Superior temporal gyrus (tissue), 1 donor: ENCODE data around the gene CYP2A6.
"Not testable (repeated sequence)": the region's sequence is repeated elsewhere in the genome, so short reads cannot be mapped to it uniquely, and the experiment has no call there.

ENCODE experiments used
- DNase-seq: peaks from one replicate; pipeline ENCODE4 v3.0.0-alpha.2; 2016; ENCODE audit errors: extremely low spot score

Gene CYP2A6

DNA sequence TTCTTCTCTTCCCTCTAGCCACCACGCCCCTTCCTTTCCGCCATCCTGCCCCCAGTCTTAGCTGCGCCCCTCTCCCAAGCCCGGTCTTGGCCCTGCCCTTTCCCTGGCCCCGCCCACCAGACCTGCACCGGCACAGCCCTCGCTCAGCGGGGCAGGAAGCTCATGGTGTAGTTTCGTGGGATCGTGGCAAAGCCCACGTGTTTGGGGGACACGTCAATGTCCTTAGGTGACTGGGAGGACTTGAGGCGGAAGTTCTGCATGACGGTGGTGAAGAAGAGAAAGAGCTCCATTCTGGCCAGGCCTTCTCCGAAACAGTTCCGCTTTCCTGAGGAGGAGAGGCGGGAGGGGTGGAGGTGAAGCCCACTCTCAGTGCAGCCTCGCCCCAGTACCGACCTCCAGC is 6.6 kb downstream of the CYP2A6 start:
- DNase-seq: not testable (repeated sequence)

DNA sequence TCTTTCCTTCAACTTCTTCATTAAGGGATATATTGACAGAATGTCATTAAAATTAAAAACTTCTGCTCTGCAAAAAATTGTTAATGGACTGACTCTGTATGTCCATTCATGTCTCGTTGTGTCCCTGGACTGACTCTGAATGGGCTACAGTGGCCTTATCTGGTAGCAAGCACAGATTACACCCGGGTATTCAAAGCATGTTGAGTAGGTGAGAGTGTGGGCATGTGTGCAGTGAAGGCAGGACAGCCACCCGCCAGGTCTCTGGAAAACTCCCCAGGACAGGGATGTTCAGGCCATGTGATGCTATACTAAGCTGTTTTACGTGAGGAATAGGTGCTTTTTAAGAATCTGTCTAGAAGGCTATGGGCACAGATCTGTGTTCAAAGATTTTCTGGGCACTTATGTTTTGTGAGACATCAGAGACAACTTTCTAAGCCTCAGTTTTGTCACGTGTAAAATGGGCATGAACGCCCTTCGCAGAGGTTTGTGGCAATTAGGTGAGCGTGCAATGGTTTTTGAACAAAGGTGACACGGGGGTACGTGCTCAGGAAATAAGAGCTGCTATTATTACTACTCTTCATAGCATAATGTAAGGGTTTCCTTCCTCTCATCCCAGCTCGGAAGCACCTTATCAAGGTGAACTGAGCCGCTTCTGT is 7.1 kb downstream of the CYP2A6 start:
- DNase-seq: not testable (repeated sequence)

GRCh38 chr19:40842012-40842411 is 8.2 kb downstream of the CYP2A6 start:
- not testable (repeated sequence) for DNase-seq

DNA sequence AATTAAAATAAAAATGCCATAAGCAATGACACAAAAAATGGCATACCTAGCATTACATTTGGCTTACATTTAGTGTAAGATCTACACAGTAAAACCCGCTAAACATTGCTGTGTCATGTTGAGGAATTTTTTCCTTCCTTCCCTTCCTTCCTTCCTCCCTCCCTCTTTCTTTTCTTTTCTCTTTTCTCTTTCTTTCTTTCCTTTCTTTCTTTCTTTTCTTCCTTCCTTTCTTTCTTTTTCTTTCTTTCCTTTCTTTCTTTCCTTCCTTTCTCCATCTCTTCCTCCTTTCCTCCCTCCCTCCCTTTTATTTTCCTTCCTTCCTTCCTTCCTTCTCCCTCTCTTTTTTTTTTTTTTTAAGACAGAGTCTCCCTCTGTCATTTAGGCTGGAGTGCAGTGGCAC is 11.8 kb downstream of the CYP2A6 start:
- not testable (repeated sequence) for DNase-seq

DNA sequence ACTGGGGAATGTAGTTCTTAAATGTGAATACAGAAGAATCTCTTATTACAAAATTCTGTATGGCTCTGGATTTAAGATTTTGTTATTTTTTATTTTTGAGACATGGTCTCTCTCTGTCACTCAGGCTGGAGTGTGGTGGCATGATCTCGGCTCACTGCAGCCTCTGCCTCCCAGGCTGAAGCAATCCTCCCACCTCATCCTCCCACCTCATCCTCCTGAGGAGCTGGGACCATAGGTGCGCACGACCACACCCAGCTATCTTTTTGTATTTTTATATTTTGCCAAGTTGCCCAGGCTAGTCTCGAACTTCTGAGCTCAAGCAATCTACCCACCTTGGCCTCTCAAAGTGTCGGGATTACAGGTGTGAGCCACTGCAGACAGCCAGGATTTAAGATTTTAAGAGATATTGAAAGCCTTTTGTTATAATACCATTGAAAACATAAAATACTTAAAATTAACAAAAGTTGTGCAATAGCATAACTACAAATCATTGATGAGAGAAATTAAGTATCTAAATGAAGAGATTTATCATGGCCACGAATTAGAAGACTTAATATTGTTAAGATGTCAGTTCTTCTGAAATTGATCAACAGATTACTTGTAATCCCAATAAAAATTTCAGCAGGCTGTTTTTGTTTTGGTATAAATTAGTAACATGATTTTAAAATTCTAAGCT is 13.4 kb downstream of the CYP2A6 start:
- DNase-seq: no peak

DNA sequence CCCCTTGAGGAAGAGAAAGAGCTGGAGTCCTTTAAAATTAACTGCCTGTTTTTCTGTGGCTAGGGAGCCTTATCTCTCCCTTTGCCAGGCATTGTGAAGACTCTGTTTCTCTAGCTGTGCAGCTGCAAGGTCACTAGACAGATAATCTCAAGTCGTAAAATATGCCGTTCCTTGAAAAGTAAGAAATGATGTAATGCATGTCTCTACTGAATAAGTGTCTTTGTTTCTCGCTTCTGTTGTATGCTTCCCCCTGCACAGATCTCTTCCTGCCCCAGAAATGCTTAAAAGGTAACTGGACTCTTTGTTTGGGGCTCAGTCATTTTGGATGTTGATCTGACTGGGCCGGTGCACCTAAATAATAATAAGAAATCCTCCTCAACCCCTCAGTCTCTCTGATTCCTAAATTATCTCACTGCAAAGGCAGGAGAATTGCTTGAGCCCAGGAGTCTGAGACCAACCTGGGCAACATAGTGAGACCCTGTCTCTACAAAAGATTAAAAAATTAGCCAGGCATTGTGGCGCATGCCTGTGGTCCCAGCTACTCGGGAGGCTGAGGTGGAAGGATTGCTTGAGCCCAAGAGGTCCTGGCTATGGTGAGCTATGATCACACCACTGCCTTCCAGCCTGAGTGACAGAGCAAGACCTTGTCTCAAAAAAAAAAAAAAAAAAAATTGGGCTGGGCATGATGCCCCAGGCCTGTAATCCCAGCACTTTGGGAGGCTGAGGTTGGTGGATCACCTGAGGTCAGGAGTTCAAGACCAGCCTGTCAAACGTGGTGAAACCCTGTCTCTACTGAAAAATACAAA is 16.3 kb downstream of the CYP2A6 start:
- not testable (repeated sequence) for DNase-seq

GRCh38 chr19:40832431-40832790 is 17.8 kb downstream of the CYP2A6 start:
- not testable (repeated sequence) for DNase-seq

DNA sequence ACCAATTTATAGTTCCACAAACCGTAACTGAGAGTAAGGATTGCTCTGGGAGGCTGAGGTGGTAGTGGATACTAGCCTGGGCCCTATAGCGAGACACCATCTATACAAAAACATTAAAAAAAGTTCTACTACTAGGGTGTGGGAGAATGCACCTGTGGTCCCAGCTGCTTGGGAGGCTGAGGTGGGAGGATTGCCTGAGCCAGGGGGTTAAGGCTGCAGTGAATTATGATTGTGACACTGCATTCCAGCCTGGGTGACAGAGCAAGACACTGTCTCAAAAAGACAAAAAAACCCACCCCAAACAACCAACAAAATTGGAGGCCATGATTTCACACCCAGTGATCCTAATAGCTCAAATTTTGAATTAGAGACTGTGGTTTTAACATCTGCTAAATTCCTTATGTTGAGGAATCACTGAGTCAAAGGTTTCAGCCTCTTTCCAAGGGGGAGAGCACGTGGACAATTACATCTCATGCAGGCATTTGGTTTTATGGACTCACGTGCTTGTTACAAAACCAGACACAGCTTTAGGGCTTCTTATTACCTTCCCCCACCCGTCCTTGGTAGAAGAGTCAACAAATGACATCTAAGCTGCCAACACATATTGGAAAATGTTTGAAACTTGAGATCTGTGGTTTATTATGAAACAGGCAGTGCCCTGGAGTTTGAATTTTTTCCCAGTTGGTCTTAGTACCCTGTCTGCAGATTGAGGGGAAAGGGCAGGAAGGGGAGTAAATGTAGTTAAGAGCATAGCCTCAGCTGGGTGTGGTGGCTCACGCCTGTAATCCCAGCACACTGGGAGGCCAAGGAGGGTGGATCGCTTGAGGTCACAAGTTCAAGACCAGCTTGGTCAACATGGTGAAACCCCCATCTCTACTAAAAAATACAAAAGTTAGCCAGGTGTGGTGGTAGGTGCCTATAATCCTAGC is 18.5 kb downstream of the CYP2A6 start:
- DNase-seq: no peak

GRCh38 chr19:40830741-40831140 is 19.5 kb downstream of the CYP2A6 start:
- DNase-seq: not testable (repeated sequence)

GRCh38 chr19:40829205-40829604 is 21.0 kb downstream of the CYP2A6 start:
- no peak for DNase-seq

- no peak for DNase-seq
Observed at GRCh38 chr19:40827386-40828247, 22.6 kb downstream of the CYP2A6 start.

GRCh38 chr19:40826699-40827385 is 23.4 kb downstream of the CYP2A6 start:
- peak; percentile 47 for DNase-seq

GRCh38 chr19:40826312-40826698 is 23.9 kb downstream of the CYP2A6 start:
- DNase-seq: not testable (repeated sequence)

DNA sequence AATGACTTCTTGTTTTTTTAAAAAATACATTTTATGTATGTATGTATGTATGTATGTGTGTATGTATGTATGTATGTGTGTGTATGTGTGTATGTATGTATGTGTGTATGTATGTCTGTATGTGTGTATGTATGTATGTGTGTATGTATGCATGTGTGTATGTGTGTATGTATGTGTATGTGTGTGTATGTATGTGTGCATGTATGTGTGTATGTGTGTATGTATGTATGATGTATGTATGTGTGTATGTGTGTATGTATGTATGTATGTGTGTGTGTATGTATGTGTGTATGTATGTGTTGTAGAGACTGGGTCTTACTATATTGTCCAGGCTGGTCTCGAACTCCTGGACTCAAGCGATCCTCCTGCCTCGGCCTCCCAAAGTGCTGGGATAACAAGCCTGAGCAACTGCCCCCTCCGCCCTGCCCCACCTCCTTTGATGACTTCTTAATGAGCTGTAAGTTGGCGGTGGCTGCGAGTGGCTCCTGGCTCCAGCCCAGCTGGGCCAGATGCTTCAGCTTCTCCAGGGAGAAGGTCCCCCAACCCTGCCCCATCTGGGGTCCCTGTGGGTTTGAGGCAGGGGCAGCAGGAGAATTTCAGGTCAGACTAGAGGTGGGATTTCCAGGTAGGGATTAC is 24.7 kb downstream of the CYP2A6 start:
- DNase-seq: not testable (repeated sequence)

GRCh38 chr19:40824916-40825315 is 25.3 kb downstream of the CYP2A6 start:
- DNase-seq: not testable (repeated sequence)

GRCh38 chr19:40822704-40823553 is 27.3 kb downstream of the CYP2A6 start:
- not testable (repeated sequence) for DNase-seq

DNA sequence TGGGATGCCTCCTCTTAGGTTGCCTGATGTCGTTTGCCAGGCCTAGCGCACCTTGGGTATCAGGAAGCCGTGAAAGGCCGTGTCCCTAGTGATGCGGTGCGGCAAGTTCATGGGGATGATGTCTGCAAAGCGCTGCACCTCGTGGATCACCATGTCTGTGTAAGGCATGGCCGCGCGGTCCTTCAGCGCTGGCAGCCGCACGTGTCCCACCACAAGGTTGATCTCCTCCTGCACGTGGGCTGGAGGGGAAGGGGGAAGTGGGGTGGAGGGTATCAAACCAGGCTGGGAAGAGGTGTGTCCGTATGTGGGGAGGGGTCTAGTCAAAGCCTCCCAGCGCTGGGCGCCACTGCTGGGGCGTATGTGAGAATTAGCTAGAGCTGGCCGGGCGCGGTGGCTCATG is 28.1 kb downstream of the CYP2A6 start:
- DNase-seq: no peak

- DNase-seq: peak; percentile 76
Observed at GRCh38 chr19:40819479-40820234, 30.6 kb downstream of the CYP2A6 start.
